CD14-positive monocyte (primary cell): ENCODE data around the gene USP24. TPM values are rescaled to one million over a fixed set of nuclear protein-coding genes. Genes with fewer than 3 reads are reported as not detected.

ENCODE experiments used
- DNase-seq, 3 donors: peaks; one replicate each; pipeline ENCODE4 v3.0.0-alpha.2; 2011 to 2022
- H2AFZ ChIP-seq: 2 replicates; pipeline ENCODE4 v1.6.0; 2012; ENCODE audit warnings: mild to moderate bottlenecking, low read depth, low read length, inconsistent platforms; ENCODE audit not compliant: insufficient read depth, poor library complexity, severe bottlenecking
- H3K27ac ChIP-seq, 2 donors: 1 replicate in 1 of 2; 2 replicates in 1 of 2; pipeline ENCODE4 v1.5.1; 2012 to 2013; ENCODE audit warnings: low read length in 2 of 2, control low read depth in 1 of 2, inconsistent platforms in 1 of 2, low read depth in 1 of 2, mild to moderate bottlenecking in 1 of 2
- H3K27me3 ChIP-seq, 2 donors: one replicate each; pipeline versions ENCODE4 v1.6.0 to v1.6.1; 2011 to 2013; ENCODE audit warnings: low read length in 2 of 2; ENCODE audit not compliant: control insufficient read depth in 2 of 2, insufficient read depth in 2 of 2
- H3K36me3 ChIP-seq, 2 donors: replicated peaks in 1 of 2; 1 replicate in 1 of 2; 2 replicates in 1 of 2; pipeline versions ENCODE4 v1.5.1 to v1.6.1; 2012 to 2013; ENCODE audit warnings: low read length in 2 of 2, control low read depth in 1 of 2, inconsistent platforms in 1 of 2, mild to moderate bottlenecking in 1 of 2; ENCODE audit not compliant: insufficient read depth in 2 of 2, control insufficient read depth in 1 of 2
- H3K4me1 ChIP-seq, 2 donors: 1 replicate in 1 of 2; 2 replicates in 1 of 2; pipeline versions ENCODE4 v1.5.1 to v1.6.1; 2012 to 2013; ENCODE audit warnings: low read length in 2 of 2, control low read depth in 1 of 2, inconsistent platforms in 1 of 2, mild to moderate bottlenecking in 1 of 2, moderate library complexity in 1 of 2; ENCODE audit not compliant: insufficient read depth in 2 of 2, control insufficient read depth in 1 of 2
- H3K4me2 ChIP-seq: replicated peaks from 2 replicates; pipeline ENCODE3; 2012; ENCODE audit warnings: low read length, moderate library complexity, mild to moderate bottlenecking; ENCODE audit not compliant: poor library complexity, severe bottlenecking; ENCODE audit errors: extremely low read depth
- H3K4me3 ChIP-seq, 3 experiments: fragments of 200-600 bp in 1 of 3; sonication (generic) in 1 of 3; replicated peaks in 1 of 3; 1 replicate in 2 of 3; 2 replicates in 1 of 3; pipeline ENCODE4 v1.5.1; 2011 to 2013; ENCODE audit warnings: low read length in 3 of 3, mild to moderate bottlenecking in 3 of 3, control low read depth in 2 of 3, low read depth in 2 of 3, inconsistent platforms in 1 of 3, moderate library complexity in 1 of 3
- H3K79me2 ChIP-seq: 2 replicates; pipeline ENCODE4 v1.6.0; 2012; ENCODE audit warnings: mild to moderate bottlenecking, control low read depth, inconsistent platforms, low read length, moderate library complexity; ENCODE audit not compliant: insufficient read depth
- H3K9ac ChIP-seq: 2 replicates; pipeline ENCODE4 v1.6.0; 2017; ENCODE audit warnings: low read length, mild to moderate bottlenecking; ENCODE audit not compliant: insufficient read depth, poor library complexity, severe bottlenecking
- H3K9me3 ChIP-seq, 2 donors: replicated peaks in 1 of 2; 1 replicate in 1 of 2; 2 replicates in 1 of 2; pipeline versions ENCODE4 v1.5.1 to v1.6.1; 2012 to 2013; ENCODE audit warnings: low read length in 2 of 2, control low read depth in 1 of 2; ENCODE audit not compliant: control insufficient read depth in 1 of 2, insufficient read depth in 1 of 2
- H4K20me1 ChIP-seq: 2 replicates; pipeline ENCODE4 v1.6.0; 2012; ENCODE audit warnings: mild to moderate bottlenecking, low read length, control low read depth, moderate library complexity; ENCODE audit not compliant: insufficient read depth
- H3K27ac Mint-ChIP-seq, 7 donors: one replicate each; pipeline ENCODE4 v1.8.0; 2020; ENCODE audit warnings: mild to moderate bottlenecking in 7 of 7, mixed read lengths in 7 of 7, moderate library complexity in 6 of 7, inconsistent platforms in 2 of 7
- H3K27me3 Mint-ChIP-seq, 3 donors: one replicate each; pipeline ENCODE4 v1.8.0; 2021 to 2022; ENCODE audit warnings: low read depth in 3 of 3, mild to moderate bottlenecking in 3 of 3, mixed read lengths in 3 of 3, moderate library complexity in 3 of 3, inconsistent platforms in 1 of 3
- H3K36me3 Mint-ChIP-seq, 2 donors: one replicate each; pipeline ENCODE4 v1.8.0; 2020; ENCODE audit warnings: mixed read lengths in 2 of 2, inconsistent platforms in 1 of 2, mild to moderate bottlenecking in 1 of 2
- H3K4me1 Mint-ChIP-seq: one replicate; pipeline ENCODE4 v1.8.0; 2020; ENCODE audit warnings: mild to moderate bottlenecking, mixed read lengths
- H3K4me3 Mint-ChIP-seq, 2 donors: one replicate each; pipeline ENCODE4 v1.8.0; 2020; ENCODE audit warnings: mild to moderate bottlenecking in 2 of 2, mixed read lengths in 2 of 2, moderate library complexity in 1 of 2
- H3K9me3 Mint-ChIP-seq, 7 donors: one replicate each; pipeline ENCODE4 v1.8.0; 2020 to 2022; ENCODE audit warnings: mixed read lengths in 7 of 7, mild to moderate bottlenecking in 6 of 7, moderate library complexity in 6 of 7, inconsistent platforms in 2 of 7
- CTCF ChIP-seq: fragments of 200-600 bp; IDR thresholded peaks from one replicate; pipeline ENCODE4 v1.8.0; 2022; ENCODE audit warnings: antibody characterized with exemption, mild to moderate bottlenecking
- WGBS: methylation state at CpG from one replicate; pipeline ENCODE4 v1.1.5; 2013; ENCODE audit warnings: missing lambda C conversion rate; ENCODE audit not compliant: insufficient coverage; 5-methylcytosine and 5-hydroxymethylcytosine counted together
- intact Hi-C, 2 donors: fragments of 100-400 bp; cut with micrococcal nuclease; formaldehyde crosslinking; loops; one replicate each; pipeline versions ENCODE4 v1.15.0 to v1.15.1; 2023
- polyA plus RNA-seq, 3 donors: library from polyadenylated mRNA; depleted of rRNA in 1 of 3; unstranded in 2 of 3; stranded (reverse) in 1 of 3; fragments of 300-500 nt in 2 of 3; fragments of >200 nt in 1 of 3; fragmentation: Illumina TruSeq in 2 of 3; gene quantifications; 1 replicate in 2 of 3; 2 replicates in 1 of 3; pipeline ENCODE4 v1.2.3, GENCODE V29; 2012 to 2021

Gene USP24
- polyA plus RNA-seq, 3 donors, result 1.1 to 14.2 (median 2.1) TPM

- 100% methylated on average over 1 of the region's 3 CpGs for WGBS
- H3K27ac ChIP-seq, result no peak overlapping the region
- no peak for TF ChIP-seq CTCF
- H3K27ac Mint-ChIP-seq, result no peak overlapping the region
- H3K9me3 ChIP-seq, result no peaks in the 10 kb centered on the region
- H3K4me3 ChIP-seq, result no peak overlapping the region
- H3K79me2 ChIP-seq, result no peaks in the 10 kb centered on the region
- H3K9ac ChIP-seq, result no peak overlapping the region
- H3K27me3 ChIP-seq, result no peaks in the 10 kb centered on the region
- H3K27me3 Mint-ChIP-seq, result peaks cover 0 to 1% (median 0%) of the 10 kb centered on the region in 3 donors
- no peak overlapping the region for H3K4me3 Mint-ChIP-seq
- no peak for DNase-seq
- H4K20me1 ChIP-seq, result no peaks in the 10 kb centered on the region
- H3K4me1 Mint-ChIP-seq, result peaks cover 18% of the 10 kb centered on the region
- H3K4me1 ChIP-seq, result peaks cover 4 to 12% of the 10 kb centered on the region in 2 donors
- no peak overlapping the region for H2AFZ ChIP-seq
- peaks cover 0 to 2% (median 0%) of the 10 kb centered on the region in 7 donors for H3K9me3 Mint-ChIP-seq
- intact Hi-C loops, result no loop called here
- H3K4me2 ChIP-seq, result no peak overlapping the region
- no peaks in the 10 kb centered on the region for H3K36me3 ChIP-seq
- H3K36me3 Mint-ChIP-seq, result no peaks in the 10 kb centered on the region
Measured at GRCh38 chr1:55255901-55256300, 40.7 kb upstream of the USP24 start.

- Histone ChIP-seq H3K4me3 (no peak overlapping the region), H3K27ac (no peak overlapping the region), H3K4me1 (peaks cover 2% of the 10 kb centered on the region in 2 donors), H3K79me2 (no peaks in the 10 kb centered on the region), H3K9me3 (no peaks in the 10 kb centered on the region), H3K27me3 (no peaks in the 10 kb centered on the region), H4K20me1 (no peaks in the 10 kb centered on the region), H2AFZ (no peak overlapping the region), H3K4me2 (no peak overlapping the region), H3K9ac (no peak overlapping the region), H3K36me3 (no peaks in the 10 kb centered on the region)
- Mint-ChIP-seq H3K36me3 (no peaks in the 10 kb centered on the region), H3K4me1 (peaks cover 5% of the 10 kb centered on the region), H3K27ac (peak overlapping the region in 1 of 7 donors; percentile 60), H3K4me3 (no peak overlapping the region), H3K27me3 (peaks cover 0 to 1% (median 0%) of the 10 kb centered on the region in 3 donors), H3K9me3 (no peaks in the 10 kb centered on the region)
- DNase-seq, result no peak
- 76% methylated on average over 5 of the region's 8 CpGs for WGBS
- TF ChIP-seq CTCF, result no peak
- intact Hi-C loops, result no loop called here
Measured at GRCh38 chr1:55252942-55253589, 37.9 kb upstream of the USP24 start.
